H1 (cell line): ENCODE data around the gene CCDC169. TPM values are rescaled to one million over a fixed set of nuclear protein-coding genes. Genes with fewer than 3 reads are reported as not detected.

ENCODE experiments used
- CTCF ChIA-PET: fragments of 300-600 bp; sonication (Branson Sonifier 250); formaldehyde crosslinking; loops from one replicate; lab custom pipeline; 2021; ENCODE audit not compliant: partially characterized antibody; lab: Charles Lee
- POLR2A ChIA-PET: fragments of 300-600 bp; sonication (Branson Sonifier 250); formaldehyde crosslinking; loops from one replicate; lab custom pipeline; 2021; ENCODE audit warnings: inconsistent platforms; ENCODE audit not compliant: partially characterized antibody; lab: Charles Lee
- DNase-seq, 2 experiments: peaks; one replicate each; pipeline versions ENCODE4 v3.0.0 to v3.0.0-alpha.2; 2010 to 2022; ENCODE audit warnings: low spot score in 2 of 2, low read depth in 1 of 2, mixed read lengths in 1 of 2
- FAIRE-seq: peaks from 2 replicates; lab custom pipeline; 2011; peaks lifted over from hg19 to GRCh38; lab: Jason Lieb, UNC
- H2AFZ ChIP-seq: 2 replicates; pipeline ENCODE4 v1.8.1; 2012; ENCODE audit warnings: low read length, inconsistent platforms
- H2AK5ac ChIP-seq: 2 replicates; pipeline ENCODE4 v1.6.1; 2013; ENCODE audit warnings: low read depth, low read length
- H2BK120ac ChIP-seq: replicated peaks from 2 replicates; pipeline ENCODE3; 2013; ENCODE audit warnings: low read depth, low read length, inconsistent platforms
- H2BK12ac ChIP-seq: 2 replicates; pipeline ENCODE4 v1.6.1; 2013; ENCODE audit warnings: low read depth, low read length
- H2BK15ac ChIP-seq: 2 replicates; pipeline ENCODE4 v1.6.1; 2013; ENCODE audit warnings: low read length
- H2BK20ac ChIP-seq: 2 replicates; pipeline ENCODE4 v1.6.1; 2013; ENCODE audit warnings: low read length
- H2BK5ac ChIP-seq: 2 replicates; pipeline ENCODE4 v1.6.1; 2013; ENCODE audit warnings: low read depth, low read length
- H3K14ac ChIP-seq: 2 replicates; pipeline ENCODE4 v1.6.1; 2013; ENCODE audit warnings: inconsistent platforms; ENCODE audit not compliant: insufficient read length
- H3K18ac ChIP-seq: 2 replicates; pipeline ENCODE4 v1.6.1; 2013; ENCODE audit warnings: low read length; ENCODE audit errors: extremely low read depth
- H3K23ac ChIP-seq: 2 replicates; pipeline ENCODE4 v1.6.1; 2013; ENCODE audit warnings: inconsistent platforms; ENCODE audit not compliant: insufficient read length
- H3K23me2 ChIP-seq: 2 replicates; pipeline ENCODE4 v1.6.1; 2013; ENCODE audit warnings: low read depth, low read length
- H3K27ac ChIP-seq: 2 replicates; pipeline ENCODE4 v1.6.1; 2011; ENCODE audit warnings: low read depth, low read length, inconsistent platforms
- H3K27me3 ChIP-seq, 4 experiments: replicated peaks in 1 of 4; 1 replicate in 1 of 4; 2 replicates in 3 of 4; pipeline versions ENCODE4 v1.6.1 to v1.8.1; 2011 to 2013; ENCODE audit warnings: low read length in 3 of 4, mild to moderate bottlenecking in 3 of 4, inconsistent platforms in 2 of 4, mixed read lengths in 2 of 4, moderate library complexity in 1 of 4; ENCODE audit not compliant: control insufficient read depth in 3 of 4, insufficient read depth in 3 of 4; ENCODE audit errors: extremely low read depth in 1 of 4
- H3K36me3 ChIP-seq, 4 experiments: 2 replicates each; pipeline versions ENCODE4 v1.6.1 to v1.8.1; 2011 to 2013; ENCODE audit warnings: mild to moderate bottlenecking in 4 of 4, low read length in 3 of 4, moderate library complexity in 2 of 4, control low read depth in 1 of 4, inconsistent platforms in 1 of 4; ENCODE audit not compliant: insufficient read depth in 4 of 4, control insufficient read depth in 2 of 4
- H3K4ac ChIP-seq: replicated peaks from 2 replicates; pipeline ENCODE3; 2013; ENCODE audit warnings: low read length, low read depth, mixed read lengths, inconsistent platforms; ENCODE audit not compliant: insufficient read length
- H3K4me1 ChIP-seq, 4 experiments: replicated peaks in 1 of 4; 1 replicate in 1 of 4; 2 replicates in 3 of 4; pipeline versions ENCODE4 v1.6.1 to v1.8.1; 2011 to 2013; ENCODE audit warnings: low read length in 3 of 4, inconsistent platforms in 2 of 4, mixed read lengths in 1 of 4; ENCODE audit not compliant: insufficient read depth in 4 of 4, control insufficient read depth in 3 of 4
- H3K4me2 ChIP-seq, 2 experiments: 2 replicates each; pipeline versions ENCODE4 v1.6.1 to v1.8.1; 2011 to 2013; ENCODE audit warnings: low read depth in 2 of 2, low read length in 2 of 2, control low read depth in 1 of 2, inconsistent platforms in 1 of 2, mild to moderate bottlenecking in 1 of 2; ENCODE audit not compliant: insufficient read depth in 1 of 2
- H3K4me3 ChIP-seq, 4 experiments: fragments of 200-600, 300-600 bp in 1 of 4; sonication (generic), shearing (Covaris generic), sonication (Bioruptor Twin) in 1 of 4; 2 replicates each; pipeline versions ENCODE4 v1.5.1 to v1.8.1; 2011 to 2016; ENCODE audit warnings: low read length in 4 of 4, low read depth in 3 of 4, control low read depth in 2 of 4, inconsistent platforms in 2 of 4, mild to moderate bottlenecking in 2 of 4, mixed read lengths in 1 of 4, moderate library complexity in 1 of 4; ENCODE audit not compliant: insufficient read depth in 2 of 4; ENCODE audit errors: extremely low read depth in 1 of 4
- H3K56ac ChIP-seq: replicated peaks from 2 replicates; pipeline ENCODE3; 2013; ENCODE audit warnings: low read depth, mild to moderate bottlenecking, mixed read lengths, low read length, inconsistent platforms; ENCODE audit not compliant: insufficient read length
- H3K79me1 ChIP-seq: 2 replicates; pipeline ENCODE4 v1.6.1; 2013; ENCODE audit warnings: low read depth, low read length, control low read depth
- H3K79me2 ChIP-seq, 2 experiments: 2 replicates each; pipeline versions ENCODE4 v1.6.1 to v1.8.1; 2012 to 2013; ENCODE audit warnings: low read length in 2 of 2, mild to moderate bottlenecking in 2 of 2, inconsistent platforms in 1 of 2; ENCODE audit not compliant: insufficient read depth in 2 of 2, control insufficient read depth in 1 of 2
- H3K9ac ChIP-seq, 4 experiments: replicated peaks in 1 of 4; 1 replicate in 1 of 4; 2 replicates in 3 of 4; pipeline versions ENCODE4 v1.6.1 to v1.8.1; 2011 to 2013; ENCODE audit warnings: low read depth in 3 of 4, low read length in 3 of 4, control low read depth in 2 of 4, mild to moderate bottlenecking in 2 of 4, moderate library complexity in 2 of 4, inconsistent platforms in 1 of 4; ENCODE audit errors: extremely low read depth in 1 of 4
- H3K9me3 ChIP-seq, 2 experiments: 2 replicates each; pipeline versions ENCODE4 v1.6.1 to v1.8.1; 2012 to 2013; ENCODE audit warnings: mild to moderate bottlenecking in 2 of 2, moderate library complexity in 2 of 2, control low read depth in 1 of 2, inconsistent platforms in 1 of 2, low read depth in 1 of 2, low read length in 1 of 2, mixed read lengths in 1 of 2; ENCODE audit not compliant: insufficient read depth in 2 of 2
- H4K20me1 ChIP-seq, 2 experiments: replicated peaks in 1 of 2; 2 replicates each; pipeline versions ENCODE3 to v1.8.1; 2011 to 2013; ENCODE audit warnings: inconsistent platforms in 2 of 2, low read length in 2 of 2, mild to moderate bottlenecking in 1 of 2; ENCODE audit not compliant: insufficient read depth in 2 of 2, control insufficient read depth in 1 of 2
- H4K5ac ChIP-seq: 2 replicates; pipeline ENCODE4 v1.6.1; 2013; ENCODE audit warnings: low read length, low read depth, mixed read lengths, inconsistent platforms; ENCODE audit not compliant: insufficient read length
- H4K8ac ChIP-seq: 2 replicates; pipeline ENCODE4 v1.8.0; 2013; ENCODE audit warnings: mild to moderate bottlenecking, moderate library complexity, low read length, inconsistent platforms; ENCODE audit not compliant: insufficient read depth; ENCODE audit errors: extremely low read depth
- H4K91ac ChIP-seq: replicated peaks from 2 replicates; pipeline ENCODE3; 2013; ENCODE audit warnings: low read length, mixed read lengths, inconsistent platforms; ENCODE audit not compliant: insufficient read length
- CHD1 ChIP-seq: IDR thresholded peaks from 2 replicates; pipeline ENCODE4 v1.6.1; 2012; ENCODE audit warnings: low read depth, low read length, improper control_type of control experiment
- CHD2 ChIP-seq: IDR thresholded peaks from 2 replicates; pipeline ENCODE4 v1.6.1; 2012; ENCODE audit warnings: low read length, improper control_type of control experiment
- CTCF ChIP-seq, 3 experiments: IDR thresholded peaks; 1 replicate in 2 of 3; 2 replicates in 1 of 3; pipeline versions ENCODE4 v1.5.1 to v1.6.1; 2011; ENCODE audit warnings: low read length in 3 of 3, mild to moderate bottlenecking in 3 of 3, inconsistent platforms in 2 of 3, low read depth in 1 of 3, moderate library complexity in 1 of 3; ENCODE audit not compliant: insufficient read depth in 1 of 3; ENCODE audit errors: control extremely low read depth in 1 of 3
- EZH2 ChIP-seq: fragments of 200-600 bp; sonication (generic); IDR thresholded peaks from 2 replicates; pipeline ENCODE4 v1.7.1; 2012; ENCODE audit warnings: low read depth, mild to moderate bottlenecking, moderate library complexity, low read length, inconsistent platforms; ENCODE audit not compliant: severe bottlenecking
- JUND ChIP-seq: IDR thresholded peaks from 2 replicates; pipeline ENCODE4 v1.6.1; 2011; ENCODE audit warnings: mild to moderate bottlenecking, improper control_type of control experiment, low read length
- KDM4A ChIP-seq: IDR thresholded peaks from one replicate; pipeline ENCODE4 v1.7.1; 2012; ENCODE audit warnings: low read depth, mild to moderate bottlenecking, moderate library complexity, low read length, inconsistent platforms; ENCODE audit not compliant: severe bottlenecking
- POLR2A ChIP-seq, 2 experiments: IDR thresholded peaks; 1 replicate in 1 of 2; 2 replicates in 1 of 2; pipeline ENCODE4 v1.6.1; 2011; ENCODE audit warnings: low read depth in 2 of 2, low read length in 2 of 2, mild to moderate bottlenecking in 2 of 2; ENCODE audit errors: control extremely low read depth in 1 of 2
- RAD21 ChIP-seq, 2 experiments: IDR thresholded peaks in 1 of 2; conservative IDR thresholded peaks in 1 of 2; 2 replicates each; pipeline ENCODE4 v1.6.1; 2011; ENCODE audit warnings: low read depth in 2 of 2, low read length in 2 of 2, improper control_type of control experiment in 1 of 2, inconsistent platforms in 1 of 2, mild to moderate bottlenecking in 1 of 2, moderate library complexity in 1 of 2
- RNF2 ChIP-seq: fragments of 200-900, 300-1000 bp; sonication (generic); IDR thresholded peaks from 2 replicates; pipeline ENCODE4 v1.7.1; 2016; ENCODE audit warnings: borderline replicate concordance, low read depth, mild to moderate bottlenecking, antibody characterized with exemption, low read length; ENCODE audit not compliant: poor library complexity, severe bottlenecking; ENCODE audit errors: missing control alignments
- TAF1 ChIP-seq: IDR thresholded peaks from 2 replicates; pipeline ENCODE4 v1.6.1; 2011; ENCODE audit warnings: mild to moderate bottlenecking, low read depth, low read length
- TBP ChIP-seq: IDR thresholded peaks from 2 replicates; pipeline ENCODE4 v1.6.1; 2011; ENCODE audit warnings: low read depth, low read length, improper control_type of control experiment
- WGBS, 2 experiments: shearing (Covaris generic) in 1 of 2; methylation state at CpG; one replicate each; pipeline versions ENCODE4 v1.1.6 to v1.1.7; 2013 to 2015; ENCODE audit warnings: low lambda C conversion rate in 2 of 2, mixed read lengths in 2 of 2, inconsistent platforms in 1 of 2, low coverage in 1 of 2, missing lambda C conversion rate in 1 of 2; ENCODE audit not compliant: insufficient replicate concordance in 2 of 2, insufficient coverage in 1 of 2, insufficient read length in 1 of 2; ENCODE audit errors: extremely low coverage in 1 of 2, missing lambda C conversion rate in 1 of 2; 5-methylcytosine and 5-hydroxymethylcytosine counted together
- polyA plus RNA-seq, 7 experiments: library from polyadenylated mRNA; depleted of rRNA in 3 of 7; stranded (reverse) in 5 of 7; unstranded in 2 of 7; fragments of >200 nt in 5 of 7; fragments of 200-250 nt in 2 of 7; gene quantifications; 1 replicate in 5 of 7; 2 replicates in 1 of 7; 4 replicates in 1 of 7; pipeline versions ENCODE4 v1.2.1 to v1.2.3, GENCODE V29; 2011 to 2013; ENCODE audit warnings: missing spikeins in 2 of 7, mixed read lengths in 2 of 7
- total RNA-seq: library from RNA; stranded (reverse); fragmentation: NEBNext Ultra II Directional; extraction: Animal tissue kit (Norgen Biotek cat#: 25700); gene quantifications from 2 replicates; pipeline ENCODE4 v1.2.1, GENCODE V29; 2021

Gene CCDC169
- total and polyA plus RNA-seq, 2 of the 8 experiments (the other 6 are each of a cell fraction or from before 2014, with no cell fraction given) = 7.2 to 44.0 TPM

- Histone ChIP-seq H2BK20ac (no peak overlapping the region), H3K23ac (no peak overlapping the region), H2BK120ac (no peak overlapping the region), H3K23me2 (no peaks in the 10 kb centered on the region), H3K9ac (no peak overlapping the region), H3K4me3 (no peak overlapping the region), H4K20me1 (no peaks in the 10 kb centered on the region), H2BK15ac (no peak overlapping the region), H3K79me2 (peaks cover 0 to 24% of the 10 kb centered on the region in 2 experiments; a peak in 3 of 4 replicates), H3K27me3 (no peaks in the 10 kb centered on the region), H4K8ac (no peak overlapping the region), H4K5ac (no peak overlapping the region), H2BK5ac (no peak overlapping the region), H3K56ac (no peak overlapping the region), H2BK12ac (no peak overlapping the region), H3K36me3 (peaks cover 0 to 57% (median 5%) of the 10 kb centered on the region in 4 experiments; a peak in 3 of 8 replicates), H3K79me1 (peaks cover 2% of the 10 kb centered on the region; the same call in 1 of the 2 replicates), H3K14ac (no peak overlapping the region), H3K18ac (no peak overlapping the region), H3K4me2 (no peak overlapping the region), H3K4ac (no peak overlapping the region), H3K9me3 (no peaks in the 10 kb centered on the region), H2AK5ac (no peak overlapping the region), H3K27ac (no peak overlapping the region), H4K91ac (no peak overlapping the region), H2AFZ (no peak overlapping the region), H3K4me1 (peaks cover 0 to 7% (median 2%) of the 10 kb centered on the region in 4 experiments; a peak in 3 of 7 replicates)
- DNase-seq = no peak
- CTCF ChIA-PET = interaction anchor here (1.2 to 1.5 kb wide), 3 partner anchors 9 to 67 kb away, joined by 3 to 5 read pairs (median 3); no protein-coding TSS in a partner anchor
- WGBS, 2 experiments = 66% methylated on average over 2 of the region's 2 CpGs; no CpG with 5 or more reads in 1 of the 2 experiments
- FAIRE-seq = no peak
- POLR2A ChIA-PET = no interaction called here
- TF ChIP-seq RNF2 (no peak), TAF1 (no peak), JUND (no peak), EZH2 (no peak), CHD1 (no peak), RAD21 (IDR thresholded peaks at IDR 0.05 in 1 of 2, conservative IDR thresholded peaks at IDR 0.05 in 1 of 2; ENCODE audit: low read depth in 2 of 2, low read length in 2 of 2) (no peak), KDM4A (no peak), CTCF (IDR thresholded peaks at IDR 0.05; ENCODE audit: control extremely low read depth in 1 of 3, insufficient read depth in 1 of 3, low read depth in 1 of 3, low read length in 3 of 3) (no peak), POLR2A (IDR thresholded peaks at IDR 0.05; ENCODE audit: control extremely low read depth in 1 of 2, low read depth in 2 of 2, low read length in 2 of 2) (no peak), CHD2 (no peak), TBP (no peak)
Observed at GRCh38 chr13:36328821-36329220, 31.2 kb upstream of the CCDC169 start.
